Activated T-helper 1 cell treated with Interleukin-2 at 50 U/mL for 16 hours (primary cell): ENCODE data around the gene KY.
"Not testable (repeated sequence)": the region's sequence is repeated elsewhere in the genome, so short reads cannot be mapped to it uniquely, and the experiment has no call there.

Source experiments
- DNase-seq: peaks from one replicate; pipeline ENCODE4 v3.0.0-alpha.2; 2020; ENCODE audit warnings: low read depth

KY gene

GRCh38 chr3:134601539-134602439 lies 49.0 kb downstream of the KY start:
- DNase-seq: no peak

- DNase-seq: peak; percentile 15
Observed at GRCh38 chr3:134600685-134601463, 49.9 kb downstream of the KY start.

GRCh38 chr3:134600206-134600605 lies 50.6 kb downstream of the KY start:
- DNase-seq: no peak

GRCh38 chr3:134598763-134599545 lies 51.9 kb downstream of the KY start:
- no peak for DNase-seq

GRCh38 chr3:134597390-134597970 lies 53.3 kb downstream of the KY start:
- no peak for DNase-seq

- DNase-seq: not testable (repeated sequence)
Observed at GRCh38 chr3:134594986-134595385, 55.8 kb downstream of the KY start.

- no peak for DNase-seq
Observed at GRCh38 chr3:134594331-134594741, 56.5 kb downstream of the KY start.

GRCh38 chr3:134592806-134593205 lies 58.0 kb downstream of the KY start:
- no peak for DNase-seq

- DNase-seq: no peak
Observed at GRCh38 chr3:134590766-134591165, 60.1 kb downstream of the KY start.

GRCh38 chr3:134579141-134579665 lies 71.6 kb downstream of the KY start:
- no peak for DNase-seq

GRCh38 chr3:134576831-134577230 lies 74.0 kb downstream of the KY start:
- no peak for DNase-seq

GRCh38 chr3:134576426-134576825 lies 74.4 kb downstream of the KY start:
- no peak for DNase-seq

GRCh38 chr3:134569899-134570298 lies 80.9 kb downstream of the KY start:
- DNase-seq: not testable (repeated sequence)

GRCh38 chr3:134568790-134569189 lies 82.0 kb downstream of the KY start:
- no peak for DNase-seq

GRCh38 chr3:134567605-134568004 lies 83.2 kb downstream of the KY start:
- no peak for DNase-seq

GRCh38 chr3:134564991-134565390 lies 85.8 kb downstream of the KY start:
- no peak for DNase-seq

- DNase-seq: no peak
Observed at GRCh38 chr3:134563601-134564000, 87.2 kb downstream of the KY start.

- no peak for DNase-seq
Observed at GRCh38 chr3:134562055-134562454, 88.8 kb downstream of the KY start.

GRCh38 chr3:134559591-134559990 lies 91.2 kb downstream of the KY start:
- DNase-seq: no peak
